NCI-H187 treated with DMSO at 0.1 percent for 48 hours (cell line): ENCODE measurements around the gene SLC6A15.
A peak's percentile ranks its signal among the peaks of the same experiment; 100 is the strongest.

Experiments
- DNase-seq: peaks from one replicate; lab custom pipeline; 2025; lab: John Stamatoyannopoulos, UW

SLC6A15 gene

GRCh38 chr12:84874125-84874824 is 38.3 kb downstream of the SLC6A15 start:
- DNase-seq = peak; percentile 32

GRCh38 chr12:84862186-84862585 is 50.4 kb downstream of the SLC6A15 start:
- no peak for DNase-seq

- no peak for DNase-seq
Measured at GRCh38 chr12:84860718-84861117, 51.9 kb downstream of the SLC6A15 start.

GRCh38 chr12:84858796-84859195 is 53.8 kb downstream of the SLC6A15 start:
- DNase-seq = no peak

- no peak for DNase-seq
Measured at GRCh38 chr12:84857525-84858208, 54.9 kb downstream of the SLC6A15 start.

- no peak for DNase-seq
Measured at GRCh38 chr12:84856156-84856900, 56.3 kb downstream of the SLC6A15 start.

GRCh38 chr12:84843593-84844144 is 68.9 kb downstream of the SLC6A15 start:
- no peak for DNase-seq

- DNase-seq = peak; percentile 4
Measured at GRCh38 chr12:84842406-84843013, 70.1 kb downstream of the SLC6A15 start.

GRCh38 chr12:84841591-84841990 is 71.0 kb downstream of the SLC6A15 start:
- no peak for DNase-seq

GRCh38 chr12:84840356-84840755 is 72.2 kb downstream of the SLC6A15 start:
- DNase-seq = no peak

GRCh38 chr12:84826925-84827324 is 85.7 kb downstream of the SLC6A15 start:
- no peak for DNase-seq

- DNase-seq = no peak
Measured at GRCh38 chr12:84825149-84825548, 87.5 kb downstream of the SLC6A15 start.

- no peak for DNase-seq
Measured at GRCh38 chr12:84822525-84822924, 90.1 kb downstream of the SLC6A15 start.

- no peak for DNase-seq
Measured at GRCh38 chr12:84816916-84817695, 95.5 kb downstream of the SLC6A15 start.

- no peak for DNase-seq
Measured at GRCh38 chr12:84814664-84815245, 97.8 kb downstream of the SLC6A15 start.

GRCh38 chr12:84813780-84814663 is 98.6 kb downstream of the SLC6A15 start:
- no peak for DNase-seq

- no peak for DNase-seq
Measured at GRCh38 chr12:84811291-84811690, 101.3 kb downstream of the SLC6A15 start.

- DNase-seq = no peak
Measured at GRCh38 chr12:84810611-84811010, 102.0 kb downstream of the SLC6A15 start.
